ENCODE data around the gene LENG9.

DNA sequence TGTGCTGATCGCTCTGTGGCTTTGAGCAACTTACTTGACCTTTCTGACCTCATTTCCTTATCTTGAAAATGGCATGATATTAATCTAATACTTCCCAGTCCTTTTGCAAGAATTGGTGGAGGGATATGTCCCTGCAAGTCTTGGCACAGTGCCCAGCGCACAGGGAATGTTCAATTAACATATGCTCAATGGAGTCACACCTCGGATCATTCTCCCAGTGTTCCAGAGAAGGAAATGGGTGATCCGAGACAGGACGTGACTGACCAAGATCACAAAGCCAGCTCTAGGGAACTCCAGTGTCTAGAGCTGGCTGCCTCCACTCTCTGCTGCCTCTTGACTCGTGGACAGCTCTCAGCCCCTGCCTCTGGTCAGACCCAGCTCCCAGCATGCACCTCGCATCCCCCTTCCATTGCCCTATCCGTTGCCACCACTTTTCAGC is 5.9 kb upstream of the LENG9 start:
- TF ChIP-seq, protein P1, sequence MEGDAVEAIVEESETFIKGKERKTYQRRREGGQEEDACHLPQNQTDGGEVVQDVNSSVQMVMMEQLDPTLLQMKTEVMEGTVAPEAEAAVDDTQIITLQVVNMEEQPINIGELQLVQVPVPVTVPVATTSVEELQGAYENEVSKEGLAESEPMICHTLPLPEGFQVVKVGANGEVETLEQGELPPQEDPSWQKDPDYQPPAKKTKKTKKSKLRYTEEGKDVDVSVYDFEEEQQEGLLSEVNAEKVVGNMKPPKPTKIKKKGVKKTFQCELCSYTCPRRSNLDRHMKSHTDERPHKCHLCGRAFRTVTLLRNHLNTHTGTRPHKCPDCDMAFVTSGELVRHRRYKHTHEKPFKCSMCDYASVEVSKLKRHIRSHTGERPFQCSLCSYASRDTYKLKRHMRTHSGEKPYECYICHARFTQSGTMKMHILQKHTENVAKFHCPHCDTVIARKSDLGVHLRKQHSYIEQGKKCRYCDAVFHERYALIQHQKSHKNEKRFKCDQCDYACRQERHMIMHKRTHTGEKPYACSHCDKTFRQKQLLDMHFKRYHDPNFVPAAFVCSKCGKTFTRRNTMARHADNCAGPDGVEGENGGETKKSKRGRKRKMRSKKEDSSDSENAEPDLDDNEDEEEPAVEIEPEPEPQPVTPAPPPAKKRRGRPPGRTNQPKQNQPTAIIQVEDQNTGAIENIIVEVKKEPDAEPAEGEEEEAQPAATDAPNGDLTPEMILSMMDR (IDR thresholded peaks at IDR 0.05; ENCODE audit: poor library complexity): no peak
- TF ChIP-seq EZH2phosphoT487 (IDR thresholded peaks at IDR 0.05; ENCODE audit: low read depth, severe bottlenecking, unreplicated experiment) (no peak), EZH2 (IDR thresholded peaks at IDR 0.05; ENCODE audit: borderline replicate concordance) (no peak)

Measured in hepatocyte (in vitro differentiated cells).